Uterus (tissue), 4 donors: Measurements from ENCODE around the gene VEPH1. TPM values are rescaled to one million over a fixed set of nuclear protein-coding genes. Genes with fewer than 3 reads are reported as not detected.
"Not testable (repeated sequence)": the region's sequence is repeated elsewhere in the genome, so short reads cannot be mapped to it uniquely, and the experiment has no call there.

Source experiments
- DNase-seq, 2 donors: peaks; one replicate each; pipeline ENCODE4 v3.0.0-alpha.2; 2019 to 2020
- H3K27ac ChIP-seq, 2 donors: fragments of 200-600 bp; sonication (generic); 1 replicate in 1 of 2; 2 replicates in 1 of 2; pipeline ENCODE4 v1.5.1; 2016 to 2018
- H3K27me3 ChIP-seq, 2 donors: fragments of 200-600 bp; sonication (generic); one replicate each; pipeline ENCODE4 v1.5.1; 2018 to 2019; ENCODE audit warnings: control low read depth in 1 of 2
- H3K36me3 ChIP-seq, 2 donors: fragments of 200-600 bp; sonication (generic); one replicate each; pipeline ENCODE4 v1.5.1; 2019; ENCODE audit warnings: control low read depth in 1 of 2
- H3K4me1 ChIP-seq, 2 donors: fragments of 200-600 bp; sonication (generic); one replicate each; pipeline ENCODE4 v1.5.1; 2018 to 2019; ENCODE audit warnings: control low read depth in 1 of 2
- H3K4me3 ChIP-seq, 2 donors: fragments of 200-600 bp; sonication (generic); 1 replicate in 1 of 2; 2 replicates in 1 of 2; pipeline ENCODE4 v1.5.1; 2018 to 2019; ENCODE audit warnings: mild to moderate bottlenecking in 1 of 2
- H3K9me3 ChIP-seq, 2 donors: fragments of 200-600 bp; sonication (generic); one replicate each; pipeline ENCODE4 v1.5.1; 2019; ENCODE audit warnings: control low read depth in 1 of 2
- CTCF ChIP-seq, 4 experiments: fragments of 200-600 bp in 2 of 4; fragments of 450-650 bp in 2 of 4; sonication (generic) in 2 of 4; IDR thresholded peaks; one replicate each; pipeline ENCODE4 v1.5.1; 2016 to 2019; ENCODE audit warnings: antibody characterized with exemption in 4 of 4, mild to moderate bottlenecking in 2 of 4, moderate library complexity in 1 of 4
- POLR2A ChIP-seq, 2 donors: fragments of 450-650 bp; IDR thresholded peaks; one replicate each; pipeline ENCODE4 v1.6.1; 2016; ENCODE audit warnings: antibody characterized with exemption in 2 of 2, mild to moderate bottlenecking in 1 of 2, moderate library complexity in 1 of 2
- intact Hi-C: fragments of 100-400 bp; cut with DNase I; formaldehyde crosslinking; loops from one replicate; pipeline ENCODE4 v1.15.1; 2023; ENCODE audit warnings: low total_unique reads
- total RNA-seq, 4 donors: library from RNA; depleted of rRNA in 3 of 4; stranded (reverse); fragments of >200 nt in 3 of 4; gene quantifications; one replicate each; pipeline versions ENCODE4 v1.1.0 to v1.2.4, GENCODE V29; 2014 to 2023
- donor health status: DM: yes; HTN: yes; CAD: no.

VEPH1 gene
- total RNA-seq, 4 donors from 2014 or later = 12.2 TPM; not detected in 3

- Histone ChIP-seq H3K36me3 (no peaks in the 10 kb centered on the region), H3K27me3 (no peaks in the 10 kb centered on the region), H3K4me3 (no peak overlapping the region), H3K27ac (no peak overlapping the region), H3K9me3 (no peaks in the 10 kb centered on the region), H3K4me1 (no peaks in the 10 kb centered on the region)
- intact Hi-C loops = no loop called here
- TF ChIP-seq CTCF (IDR thresholded peaks at IDR 0.05) (no peak), POLR2A (IDR thresholded peaks at IDR 0.05) (no peak)
- DNase-seq = no peak
Observed at GRCh38 chr3:157330206-157330605, 173.0 kb downstream of the VEPH1 start.

GRCh38 chr3:157329551-157329950, 173.7 kb downstream of the VEPH1 start:
- H3K27me3 ChIP-seq = no peaks in the 10 kb centered on the region
- H3K36me3 ChIP-seq = no peaks in the 10 kb centered on the region
- intact Hi-C loops = no loop called here
- no peaks in the 10 kb centered on the region for H3K4me1 ChIP-seq
- H3K27ac ChIP-seq = no peak overlapping the region
- H3K4me3 ChIP-seq = no peak overlapping the region
- H3K9me3 ChIP-seq = no peaks in the 10 kb centered on the region
- no peak for DNase-seq
- no peak for TF ChIP-seq CTCF (IDR thresholded peaks at IDR 0.05)
- no peak for TF ChIP-seq POLR2A (IDR thresholded peaks at IDR 0.05)

- H3K4me3 ChIP-seq = no peak overlapping the region
Observed at GRCh38 chr3:157327837-157328236, 175.4 kb downstream of the VEPH1 start.

GRCh38 chr3:157327018-157327417, 176.2 kb downstream of the VEPH1 start:
- no peaks in the 10 kb centered on the region for H3K9me3 ChIP-seq
- no peak for TF ChIP-seq CTCF (IDR thresholded peaks at IDR 0.05)
- no peak for TF ChIP-seq POLR2A (IDR thresholded peaks at IDR 0.05)
- H3K27me3 ChIP-seq = no peaks in the 10 kb centered on the region
- no peak for DNase-seq
- H3K36me3 ChIP-seq = no peaks in the 10 kb centered on the region
- H3K27ac ChIP-seq = no peak overlapping the region
- H3K4me1 ChIP-seq = no peaks in the 10 kb centered on the region
- no peak overlapping the region for H3K4me3 ChIP-seq
- intact Hi-C loops = no loop called here

More at GRCh38 chr3:157327837-157328236, 175.4 kb downstream of the VEPH1 start:
- no peaks in the 10 kb centered on the region for H3K36me3 ChIP-seq
- no peaks in the 10 kb centered on the region for H3K27me3 ChIP-seq
- TF ChIP-seq CTCF (IDR thresholded peaks at IDR 0.05) = no peak
- TF ChIP-seq POLR2A (IDR thresholded peaks at IDR 0.05) = no peak
- no peaks in the 10 kb centered on the region for H3K9me3 ChIP-seq
- DNase-seq = no peak
- H3K27ac ChIP-seq = no peak overlapping the region
- H3K4me1 ChIP-seq = no peaks in the 10 kb centered on the region
- intact Hi-C loops = no loop called here

GRCh38 chr3:157324869-157325268, 178.3 kb downstream of the VEPH1 start:
- H3K36me3 ChIP-seq, H3K4me1 ChIP-seq, H3K27ac ChIP-seq, H3K4me3 ChIP-seq, DNase-seq, intact Hi-C loops, H3K9me3 ChIP-seq, H3K27me3 ChIP-seq: not testable (repeated sequence)

- intact Hi-C loops = no loop called here
- no peaks in the 10 kb centered on the region for H3K36me3 ChIP-seq
- H3K27me3 ChIP-seq = no peaks in the 10 kb centered on the region
- H3K9me3 ChIP-seq = no peaks in the 10 kb centered on the region
- no peak overlapping the region for H3K4me3 ChIP-seq
- no peaks in the 10 kb centered on the region for H3K4me1 ChIP-seq
- no peak overlapping the region for H3K27ac ChIP-seq
- no peak for TF ChIP-seq CTCF (IDR thresholded peaks at IDR 0.05)
- no peak for TF ChIP-seq POLR2A (IDR thresholded peaks at IDR 0.05)
- DNase-seq = no peak
Observed at GRCh38 chr3:157323360-157323759, 179.9 kb downstream of the VEPH1 start.
